Fibroblast of skin of right quadriceps (primary cell): ENCODE results near the gene HRAS.

Experiments
- DNase-seq: peaks from one replicate; pipeline ENCODE4 v3.0.0-alpha.2; 2013

The HRAS gene

DNA sequence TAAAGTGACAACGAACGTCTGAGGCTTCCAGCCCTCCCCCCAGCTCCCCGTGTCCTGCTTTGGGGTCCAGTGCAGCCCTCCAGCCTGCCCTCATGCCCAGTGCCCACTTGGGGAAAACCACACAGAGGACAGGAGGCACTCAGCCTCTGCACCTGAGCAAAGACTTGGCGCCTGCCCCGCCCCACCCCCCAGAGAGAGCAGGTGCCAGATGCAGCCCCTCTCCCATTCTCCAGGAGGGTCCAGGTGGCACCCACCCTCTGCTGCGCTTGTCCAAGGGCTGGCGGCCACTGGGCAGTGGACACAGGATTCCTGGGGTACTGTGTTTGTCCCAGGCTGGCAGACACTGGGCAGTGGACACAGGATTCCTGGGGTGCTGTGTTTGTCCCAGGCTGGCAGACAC is 44.0 kb downstream of the HRAS start:
- DNase-seq: no peak

DNA sequence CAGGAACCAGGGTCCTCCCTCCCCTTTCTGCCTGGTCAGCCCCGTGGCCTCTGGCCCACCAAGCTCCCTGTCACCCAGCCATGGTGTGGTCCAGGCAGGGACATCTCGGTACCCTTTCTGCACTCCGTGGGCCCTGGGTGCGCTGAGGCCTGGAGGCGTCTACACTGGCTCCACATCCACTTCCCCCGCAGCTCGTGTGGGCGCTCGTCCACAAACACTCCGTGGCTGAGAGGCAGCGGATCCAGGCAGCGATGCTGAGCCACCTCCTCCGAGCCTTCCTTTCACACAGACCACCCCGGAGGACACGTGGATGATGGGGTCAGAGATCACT is 44.5 kb downstream of the HRAS start:
- DNase-seq: no peak

DNA sequence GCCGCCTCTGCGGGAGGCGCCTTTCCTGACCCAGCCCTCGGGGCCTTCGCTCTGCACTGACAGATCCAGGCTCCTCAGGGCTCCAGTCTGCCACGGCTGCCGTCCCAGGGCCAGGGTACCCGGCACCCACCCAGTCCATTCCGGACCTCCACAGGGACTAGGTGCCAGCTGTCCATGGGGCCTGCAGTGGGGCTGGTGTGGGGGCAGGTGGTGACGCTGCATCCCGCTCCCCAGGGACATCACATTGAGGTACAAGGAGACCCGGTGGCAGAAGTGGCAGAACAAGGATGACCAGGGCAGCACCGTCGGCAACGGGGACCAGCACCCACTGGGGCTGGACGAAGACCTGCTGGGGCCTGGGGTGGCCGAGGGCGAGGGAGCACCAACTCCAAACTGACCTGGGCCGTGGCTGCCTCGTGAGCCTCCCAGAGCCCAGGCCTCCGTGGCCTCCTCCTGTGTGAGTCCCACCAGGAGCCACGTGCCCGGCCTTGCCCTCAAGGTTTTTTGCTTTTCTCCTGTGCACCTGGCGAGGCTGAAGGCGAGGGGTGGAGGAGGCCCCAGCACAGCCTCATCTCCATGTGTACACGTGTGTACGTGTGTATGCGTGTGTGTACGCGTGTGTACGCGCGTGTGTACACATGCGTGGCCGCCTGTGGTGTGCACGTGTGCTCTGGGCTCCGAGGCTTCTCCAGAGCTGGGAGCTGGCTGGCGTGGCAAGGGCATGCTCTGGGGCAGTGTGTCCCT is 45.0 kb downstream of the HRAS start:
- DNase-seq: no peak

DNA sequence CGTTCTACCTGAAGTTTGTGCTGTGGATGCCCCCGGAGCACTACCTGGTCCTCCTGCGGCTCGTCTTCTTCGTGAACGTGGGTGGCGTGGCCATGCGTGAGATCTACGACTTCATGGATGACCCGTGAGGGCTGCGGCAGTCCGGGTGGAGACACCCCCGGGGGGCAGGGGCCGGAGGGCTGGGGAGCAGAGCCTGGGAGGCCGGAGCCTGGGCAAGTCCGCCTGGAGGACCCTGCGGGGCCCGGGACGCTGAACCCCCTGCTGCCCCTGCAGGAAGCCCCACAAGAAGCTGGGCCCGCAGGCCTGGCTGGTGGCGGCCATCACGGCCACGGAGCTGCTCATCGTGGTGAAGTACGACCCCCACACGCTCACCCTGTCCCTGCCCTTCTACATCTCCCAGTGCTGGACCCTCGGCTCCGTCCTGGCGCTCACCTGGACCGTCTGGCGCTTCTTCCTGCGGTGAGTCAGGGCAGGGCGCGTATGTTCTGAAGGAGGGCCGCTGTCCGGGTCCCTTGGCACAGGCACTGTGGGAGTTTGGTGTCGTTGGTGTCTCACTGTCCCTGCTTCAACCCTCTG is 45.7 kb downstream of the HRAS start:
- no peak for DNase-seq

DNA sequence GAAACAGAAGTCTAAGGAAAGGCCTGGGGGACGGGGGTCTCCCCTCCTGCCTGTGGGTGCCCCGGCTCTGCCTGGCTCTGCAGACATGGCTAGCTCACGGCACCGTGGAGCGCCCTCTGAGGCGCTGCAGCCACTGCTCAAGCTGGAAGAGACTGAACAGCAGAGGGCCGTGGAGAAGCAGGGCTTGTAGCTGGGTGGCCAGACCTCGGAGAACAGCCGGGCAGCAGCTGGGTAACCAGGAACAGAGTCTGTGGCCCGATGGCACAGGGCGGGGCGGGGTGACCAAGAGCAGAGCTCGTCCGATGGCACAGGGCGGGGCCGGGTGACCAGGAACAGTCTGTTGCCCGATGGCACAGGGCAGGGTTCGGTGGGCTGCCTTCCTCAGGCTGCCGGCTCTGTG is 46.4 kb downstream of the HRAS start:
- DNase-seq: no peak

DNA sequence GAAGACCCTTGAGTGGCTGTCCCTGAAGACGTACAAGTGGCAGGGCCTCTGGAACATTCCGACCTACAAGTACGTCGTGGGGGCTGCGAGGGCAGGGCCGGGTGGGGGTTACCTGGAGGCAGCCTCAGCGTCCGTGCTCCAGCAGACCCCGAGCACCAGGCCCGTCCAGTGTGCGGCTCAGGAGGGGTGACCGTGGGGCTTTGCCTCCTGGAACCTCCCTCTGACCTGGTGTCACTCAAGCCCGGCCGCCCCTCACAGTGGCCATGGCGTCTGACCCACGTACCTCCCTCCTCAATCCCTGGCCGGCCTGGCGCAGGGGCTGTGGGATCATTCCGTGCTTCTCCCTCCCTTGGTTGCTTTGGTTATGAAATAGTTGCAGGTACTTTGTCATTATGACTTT is 46.8 kb downstream of the HRAS start:
- DNase-seq: no peak

DNA sequence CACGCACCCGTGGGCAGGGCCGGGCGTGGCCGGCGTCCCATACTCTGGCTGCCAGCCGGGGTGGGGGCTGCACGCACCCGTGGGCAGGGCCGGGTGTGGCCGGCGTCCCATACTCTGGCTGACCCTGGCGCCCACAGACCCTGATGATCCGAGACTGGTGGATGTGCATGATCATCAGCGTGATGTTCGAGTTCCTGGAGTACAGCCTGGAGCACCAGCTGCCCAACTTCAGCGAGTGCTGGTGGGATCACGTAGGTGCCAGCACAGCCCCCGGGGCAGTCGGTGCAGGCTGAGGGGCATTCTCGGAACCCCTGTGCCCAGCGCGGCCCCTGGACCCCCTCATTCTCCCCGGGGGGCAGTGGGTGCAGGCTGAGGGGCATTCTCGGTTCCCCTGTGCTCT is 47.3 kb downstream of the HRAS start:
- DNase-seq: no peak

DNA sequence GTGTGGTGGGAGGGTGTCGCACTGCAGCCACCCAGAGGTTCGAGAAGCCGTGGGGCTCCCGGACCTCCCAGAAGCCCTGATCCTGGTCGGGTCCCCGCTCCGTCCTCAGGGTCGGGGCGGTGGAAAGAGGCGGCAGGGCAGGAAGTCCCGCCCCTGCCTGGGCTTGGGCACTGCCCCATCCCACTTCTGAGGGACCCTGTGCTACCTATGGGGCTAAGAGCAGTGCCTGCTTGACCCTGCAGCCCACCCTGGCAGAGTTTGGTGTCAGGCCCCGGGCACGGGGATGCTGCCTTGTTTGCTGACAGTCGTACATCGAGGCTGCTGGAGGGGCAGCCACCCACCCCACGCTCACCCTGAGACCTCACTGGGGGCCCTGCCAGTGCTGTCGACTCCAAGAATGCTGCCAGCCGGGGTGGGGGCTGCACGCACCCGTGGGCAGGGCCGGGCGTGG is 47.8 kb downstream of the HRAS start:
- no peak for DNase-seq

DNA sequence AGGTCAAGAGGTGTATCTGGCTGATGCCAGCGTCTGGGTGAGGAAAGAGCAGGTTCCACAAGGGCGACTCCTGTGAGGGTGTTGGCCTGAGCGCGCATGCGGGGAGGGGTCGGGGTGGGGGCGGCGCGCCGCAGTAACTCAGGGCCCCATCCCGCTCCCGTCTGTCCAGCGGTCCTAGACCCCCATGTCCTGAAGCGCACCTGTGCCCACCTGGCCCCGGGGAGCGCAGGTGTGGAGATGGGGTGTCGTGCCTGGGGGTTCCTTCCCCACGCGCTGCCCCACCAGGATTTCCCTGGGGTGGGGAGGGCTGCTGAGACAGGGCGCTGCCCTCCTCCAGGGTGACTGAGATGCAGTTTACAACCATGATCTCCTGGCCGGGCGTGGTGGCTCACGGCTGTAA is 49.2 kb downstream of the HRAS start:
- DNase-seq: no peak

DNA sequence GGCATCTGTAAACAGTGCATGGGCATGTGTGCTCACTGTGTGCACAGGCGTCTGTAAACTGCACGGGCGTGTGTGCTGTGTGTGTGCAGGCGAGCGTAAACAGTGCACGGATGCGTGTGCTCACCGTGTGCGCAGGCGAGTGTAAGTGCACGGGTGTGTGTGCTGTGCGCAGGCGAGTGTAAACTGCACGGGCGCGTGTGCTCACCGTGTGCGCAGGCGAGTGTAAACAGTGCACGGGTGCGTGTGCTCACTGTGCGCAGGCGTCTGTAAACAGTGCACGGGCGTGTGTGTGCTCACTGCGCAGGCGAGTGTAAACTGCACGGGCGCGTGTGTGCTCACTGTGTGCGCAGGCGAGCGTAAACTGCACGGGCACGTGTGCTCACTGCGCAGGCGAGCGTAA is 50.8 kb downstream of the HRAS start:
- no peak for DNase-seq
